Activated T-helper 1 cell treated with anti-CD3 and anti-CD28 coated beads, Interleukin-12 subunit alpha, Interleukin-12 subunit beta, Interleukin-2, Interleukin-4 antibody, amounts not matched to agents 30 ng/mL and 10 ng/mL and 1 ng/mL, durations not matched to agents 14 hours and 24 hours and 36 hours (primary cell): ENCODE results near the gene ZRANB2. TPM values are rescaled to one million over a fixed set of nuclear protein-coding genes. Genes with fewer than 3 reads are reported as not detected.

ENCODE experiments used
- DNase-seq: peaks from one replicate; pipeline ENCODE4 v3.0.0; 2021; ENCODE audit warnings: low spot score
- H3K27ac Mint-ChIP-seq: one replicate; pipeline ENCODE4 v1.8.0; 2021; ENCODE audit warnings: mild to moderate bottlenecking, mixed read lengths
- H3K27me3 Mint-ChIP-seq: one replicate; pipeline ENCODE4 v1.8.0; 2022; ENCODE audit warnings: mild to moderate bottlenecking, moderate library complexity, mixed read lengths; ENCODE audit not compliant: insufficient read depth
- H3K36me3 Mint-ChIP-seq: one replicate; pipeline ENCODE4 v1.8.0; 2021; ENCODE audit warnings: low read depth, mixed read lengths
- H3K4me1 Mint-ChIP-seq: one replicate; pipeline ENCODE4 v1.8.0; 2021; ENCODE audit warnings: low read depth, mixed read lengths
- H3K4me3 Mint-ChIP-seq: one replicate; pipeline ENCODE4 v1.8.0; 2021; ENCODE audit warnings: mild to moderate bottlenecking, moderate library complexity, mixed read lengths
- H3K9me3 Mint-ChIP-seq: one replicate; pipeline ENCODE4 v1.8.0; 2021; ENCODE audit warnings: mixed read lengths
- intact Hi-C: fragments of 100-400 bp; cut with micrococcal nuclease; formaldehyde crosslinking; loops from one replicate; pipeline ENCODE4 v1.15.1; 2024
- total RNA-seq: library from RNA; stranded (reverse); gene quantifications from 2 replicates; pipeline ENCODE4 v1.2.3, GENCODE V29; 2022

The ZRANB2 gene
- total RNA-seq, 1 donor from 2014 or later, result 152 TPM

DNA sequence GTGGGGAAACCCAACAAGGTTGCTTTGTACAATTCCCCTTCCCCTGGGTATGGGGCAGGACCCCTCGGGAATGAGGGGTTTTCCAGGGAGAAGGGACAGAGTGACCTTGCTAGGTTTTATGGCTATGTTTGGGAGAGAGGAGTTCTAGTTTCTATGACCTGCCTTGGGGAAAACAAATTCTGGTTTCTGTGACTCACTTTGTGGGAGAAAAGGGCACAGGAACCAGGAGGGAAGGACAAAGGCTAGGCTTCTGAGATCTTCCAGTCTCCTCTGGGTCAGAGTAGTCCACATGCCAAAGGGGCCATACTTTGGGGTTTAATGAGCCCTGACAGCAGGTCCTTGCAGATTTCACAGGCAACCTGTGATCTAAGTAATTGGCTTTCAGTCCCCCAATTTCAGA, 27.7 kb downstream of the ZRANB2 start:
- no peak overlapping the region for H3K27ac Mint-ChIP-seq
- peaks cover 10% of the 10 kb centered on the region for H3K4me1 Mint-ChIP-seq
- intact Hi-C loops, result no loop called here

GRCh38 chr1:71049951-71050598, 30.8 kb downstream of the ZRANB2 start:
- Mint-ChIP-seq H3K27me3 (peaks cover 49% of the 10 kb centered on the region), H3K36me3 (no peaks in the 10 kb centered on the region), H3K4me3 (no peak overlapping the region), H3K27ac (no peak overlapping the region), H3K4me1 (peaks cover 20% of the 10 kb centered on the region), H3K9me3 (no peaks in the 10 kb centered on the region)
- DNase-seq, result no peak
- intact Hi-C loops, result loop anchor here (1.0 to 10.0 kb wide), 5 partner anchors 133 to 917 kb away; no protein-coding TSS in a partner anchor

More for the DNA sequence above, 27.7 kb downstream of the ZRANB2 start:
- no peak for DNase-seq
- Mint-ChIP-seq H3K9me3 (no peaks in the 10 kb centered on the region), H3K27me3 (peaks cover 27% of the 10 kb centered on the region), H3K4me3 (no peak overlapping the region), H3K36me3 (peaks cover 6% of the 10 kb centered on the region)

DNA sequence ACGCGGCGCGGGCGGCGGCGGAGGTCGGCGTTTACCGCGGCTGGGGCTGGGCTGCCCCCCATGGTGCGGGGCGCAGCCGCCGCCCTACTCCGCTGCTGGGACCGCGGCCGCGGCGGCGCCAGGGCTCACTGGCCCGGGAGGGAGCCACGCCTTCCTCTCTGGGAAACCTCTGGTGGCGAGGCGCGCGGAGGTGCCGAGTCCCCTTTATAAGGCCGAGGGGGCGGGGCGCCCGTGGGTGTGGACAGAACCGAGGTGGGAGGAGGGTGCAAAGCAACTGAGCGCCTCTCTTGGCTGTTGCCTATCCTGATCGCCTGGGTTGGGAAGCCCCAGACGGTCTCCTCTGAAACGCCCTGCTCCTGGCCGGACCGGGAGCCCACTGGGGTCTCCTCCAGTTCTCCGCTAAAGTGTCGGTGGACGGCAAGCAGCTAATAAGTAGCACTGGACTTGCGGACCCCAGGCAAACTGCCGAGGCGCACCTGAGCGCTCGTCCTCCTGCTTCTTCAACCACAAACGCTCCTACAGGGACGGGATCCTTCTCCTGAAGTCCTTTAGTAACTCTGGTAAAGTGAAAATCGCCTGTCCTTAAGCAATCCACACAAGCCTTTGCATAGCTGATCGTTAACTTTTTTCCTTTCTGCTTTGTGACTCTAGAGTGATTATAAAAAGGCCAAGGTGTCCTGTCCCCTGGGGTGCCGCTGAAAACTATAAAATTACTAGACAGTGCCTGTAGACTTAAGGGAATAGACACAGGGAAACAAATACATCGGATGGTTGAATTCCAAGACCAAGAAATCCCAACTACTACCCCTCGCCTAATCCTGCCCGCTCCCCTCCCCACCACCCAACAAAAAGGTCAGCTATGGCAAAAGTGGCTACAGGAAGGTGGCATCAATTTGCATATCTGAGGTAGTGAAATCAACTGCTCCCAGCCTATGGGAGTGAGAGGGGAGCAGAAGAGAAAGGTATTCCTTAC, 32.9 kb downstream of the ZRANB2 start, which contains the start of gene PTGER3:
TSS of gene PTGER3 (minus strand) at position 182 of the 973 bp plus-strand sequence. CDS start 239 bp downstream, outside the sequence.
- Mint-ChIP-seq H3K9me3 (no peaks in the 10 kb centered on the region), H3K27ac (peak within 1 kb of the TSS; percentile 43), H3K36me3 (no peaks in the 10 kb centered on the region), H3K4me3 (peak within 1 kb of the TSS; percentile 79), H3K27me3 (peaks cover 55% of the 10 kb centered on the region), H3K4me1 (peaks cover 20% of the 10 kb centered on the region)
- peak; percentile 59 for DNase-seq
- intact Hi-C loops, result loop anchor here (5.0 to 10.0 kb wide), 2 partner anchors 131 to 303 kb away; no protein-coding TSS in a partner anchor

DNA sequence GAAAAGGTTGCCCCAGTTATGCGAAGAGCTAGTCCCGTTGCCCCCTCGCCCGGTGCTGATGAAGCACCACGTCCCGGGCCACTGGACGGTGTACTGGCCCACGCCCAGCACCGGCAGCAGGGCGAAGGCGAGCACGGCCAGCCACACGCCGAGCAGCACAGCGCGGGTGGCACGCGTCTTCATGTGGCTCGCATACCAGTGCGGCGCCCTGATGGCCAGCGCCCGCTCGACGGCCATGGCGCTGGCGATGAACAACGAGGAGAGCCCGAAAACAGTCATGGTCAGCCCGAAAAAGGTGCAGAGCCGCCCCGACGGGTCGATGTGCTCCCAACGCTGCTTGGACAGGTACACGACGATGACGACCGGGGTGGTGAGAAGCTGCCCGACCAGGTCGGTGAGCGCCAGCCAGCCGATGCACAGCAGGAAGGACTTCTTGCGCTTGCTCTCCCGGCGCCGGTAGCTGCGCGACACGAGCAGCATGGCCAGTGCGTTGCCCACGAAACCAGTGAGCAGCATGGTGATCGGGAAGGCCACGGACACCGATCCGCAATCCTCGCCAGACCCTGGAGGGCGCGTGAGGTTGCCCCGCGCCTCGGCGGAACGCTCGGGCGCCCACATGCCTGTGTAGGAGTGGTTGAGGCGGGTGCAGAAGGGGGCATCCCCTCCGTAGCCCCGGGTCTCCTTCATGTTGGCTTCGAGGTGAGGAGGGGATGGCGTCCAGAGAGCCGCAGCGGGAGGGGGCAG, 33.8 kb downstream of the ZRANB2 start:
- H3K9me3 Mint-ChIP-seq, result no peaks in the 10 kb centered on the region
- intact Hi-C loops, result loop anchor here (5.0 to 10.0 kb wide), 2 partner anchors 130 to 302 kb away; no protein-coding TSS in a partner anchor
- peaks cover 20% of the 10 kb centered on the region for H3K4me1 Mint-ChIP-seq
- no peaks in the 10 kb centered on the region for H3K36me3 Mint-ChIP-seq
- DNase-seq, result no peak
- H3K27ac Mint-ChIP-seq, result peak overlapping the region; percentile 43
- H3K4me3 Mint-ChIP-seq, result peak overlapping the region; percentile 79
- H3K27me3 Mint-ChIP-seq, result peaks cover 55% of the 10 kb centered on the region

- H3K9me3 Mint-ChIP-seq, result no peaks in the 10 kb centered on the region
- no peak for DNase-seq
- peaks cover 48% of the 10 kb centered on the region for H3K27me3 Mint-ChIP-seq
- H3K4me1 Mint-ChIP-seq, result peaks cover 20% of the 10 kb centered on the region
- H3K4me3 Mint-ChIP-seq, result peak overlapping the region; percentile 58
- intact Hi-C loops, result loop anchor here (5.0 to 10.0 kb wide), 2 partner anchors 128 to 301 kb away; no protein-coding TSS in a partner anchor
- no peak overlapping the region for H3K27ac Mint-ChIP-seq
- no peaks in the 10 kb centered on the region for H3K36me3 Mint-ChIP-seq
Measured at GRCh38 chr1:71045463-71046028, 35.3 kb downstream of the ZRANB2 start.

DNA sequence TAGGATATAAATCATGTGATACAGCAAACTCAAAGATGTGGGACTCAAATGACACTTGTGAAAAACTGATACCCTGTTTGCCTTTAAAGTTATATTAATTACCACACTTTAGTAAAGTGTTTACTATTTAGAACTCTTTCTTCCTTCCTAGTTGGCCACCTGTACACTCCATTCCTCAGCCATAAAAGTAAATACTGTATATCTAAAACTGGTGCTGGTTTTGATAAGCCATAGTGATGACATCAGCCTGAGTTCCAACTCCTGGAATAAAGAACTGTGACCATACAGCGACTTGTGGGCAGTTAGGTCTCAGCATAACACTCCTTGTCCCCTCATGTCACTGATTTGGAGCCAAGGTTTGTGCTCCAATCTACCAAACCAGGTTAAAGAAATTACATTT, 36.0 kb downstream of the ZRANB2 start:
- intact Hi-C loops, result loop anchor here (5.0 to 10.0 kb wide), 2 partner anchors 128 to 300 kb away; no protein-coding TSS in a partner anchor
- Mint-ChIP-seq H3K27ac (no peak overlapping the region), H3K4me1 (peaks cover 18% of the 10 kb centered on the region), H3K9me3 (no peaks in the 10 kb centered on the region), H3K36me3 (no peaks in the 10 kb centered on the region), H3K4me3 (no peak overlapping the region), H3K27me3 (peaks cover 47% of the 10 kb centered on the region)
- no peak for DNase-seq

- Mint-ChIP-seq H3K4me1 (peaks cover 9% of the 10 kb centered on the region), H3K9me3 (no peaks in the 10 kb centered on the region), H3K27ac (no peak overlapping the region), H3K36me3 (no peaks in the 10 kb centered on the region), H3K4me3 (no peak overlapping the region), H3K27me3 (peaks cover 31% of the 10 kb centered on the region)
- intact Hi-C loops, result loop anchor here (10.0 kb wide), 1 partner anchor 298 kb away; no protein-coding TSS in a partner anchor
- no peak for DNase-seq
Measured at GRCh38 chr1:71043065-71043464, 37.8 kb downstream of the ZRANB2 start.

- Mint-ChIP-seq H3K27ac (no peak overlapping the region), H3K4me1 (peaks cover 12% of the 10 kb centered on the region), H3K27me3 (peaks cover 23% of the 10 kb centered on the region), H3K36me3 (no peaks in the 10 kb centered on the region), H3K4me3 (no peak overlapping the region), H3K9me3 (no peaks in the 10 kb centered on the region)
- no peak for DNase-seq
- intact Hi-C loops, result loop anchor here (10.0 kb wide), 1 partner anchor 297 kb away; no protein-coding TSS in a partner anchor
Measured at GRCh38 chr1:71041806-71042205, 39.0 kb downstream of the ZRANB2 start.

- intact Hi-C loops, result loop anchor here (10.0 kb wide), 1 partner anchor 295 kb away; no protein-coding TSS in a partner anchor
- H3K27me3 Mint-ChIP-seq, result peaks cover 10% of the 10 kb centered on the region
- H3K36me3 Mint-ChIP-seq, result no peaks in the 10 kb centered on the region
- H3K4me1 Mint-ChIP-seq, result peaks cover 5% of the 10 kb centered on the region
- no peak overlapping the region for H3K4me3 Mint-ChIP-seq
- H3K27ac Mint-ChIP-seq, result no peak overlapping the region
- no peak for DNase-seq
- H3K9me3 Mint-ChIP-seq, result no peaks in the 10 kb centered on the region
Measured at GRCh38 chr1:71039661-71040262, 41.1 kb downstream of the ZRANB2 start.

- no peak for DNase-seq
- Mint-ChIP-seq H3K4me3 (no peak overlapping the region), H3K4me1 (peaks cover 5% of the 10 kb centered on the region), H3K27ac (no peak overlapping the region), H3K36me3 (no peaks in the 10 kb centered on the region), H3K9me3 (no peaks in the 10 kb centered on the region), H3K27me3 (peaks cover 7% of the 10 kb centered on the region)
- intact Hi-C loops, result no loop called here
Measured at GRCh38 chr1:71038942-71039341, 41.9 kb downstream of the ZRANB2 start.

DNA sequence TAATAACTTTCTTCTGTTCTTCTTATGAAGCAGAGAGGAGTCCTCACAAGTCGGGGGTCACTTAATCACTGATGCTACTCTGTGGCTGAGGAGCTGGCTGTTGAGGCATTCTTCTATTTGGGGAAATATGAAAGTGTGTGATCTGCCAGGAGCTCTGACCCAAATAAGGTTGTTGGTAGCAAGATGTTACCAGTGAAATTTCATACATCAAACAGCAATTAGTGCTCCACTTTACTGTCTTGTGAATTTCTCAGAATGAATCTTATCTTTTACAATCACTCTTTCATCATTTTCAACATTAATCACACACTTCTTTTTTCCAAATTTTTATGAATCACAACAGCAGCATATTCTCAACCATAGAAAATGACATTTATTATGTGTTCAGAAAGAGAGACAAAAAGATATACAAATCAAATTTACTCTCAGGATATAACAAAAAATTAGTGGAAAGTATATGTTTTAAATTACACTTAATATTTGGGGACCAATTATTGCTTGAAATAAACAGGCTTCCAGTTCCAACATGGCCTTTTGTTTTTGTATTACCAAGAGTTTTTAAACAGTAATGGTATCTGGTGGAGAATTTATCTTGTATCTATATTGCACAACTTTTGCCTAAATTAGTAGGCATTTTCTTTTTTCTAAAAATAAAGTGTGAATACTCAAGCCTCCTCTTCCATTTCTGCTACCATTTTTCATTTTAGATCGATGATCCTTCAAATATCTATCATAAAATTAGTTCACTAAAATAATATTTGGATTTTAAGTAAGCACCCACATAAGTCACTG, 42.8 kb downstream of the ZRANB2 start:
- intact Hi-C loops, result no loop called here
- Mint-ChIP-seq H3K27me3 (peaks cover 10% of the 10 kb centered on the region), H3K9me3 (no peaks in the 10 kb centered on the region), H3K36me3 (no peaks in the 10 kb centered on the region), H3K4me3 (no peak overlapping the region), H3K4me1 (peaks cover 5% of the 10 kb centered on the region), H3K27ac (no peak overlapping the region)
- DNase-seq, result no peak
